ENCODE results near the gene WDR20.
"Not testable (repeated sequence)": the region's sequence is repeated elsewhere in the genome, so short reads cannot be mapped to it uniquely, and the experiment has no call there.

WDR20 gene

GRCh38 chr14:102164965-102165364, 25.3 kb downstream of the WDR20 start:
- Histone ChIP-seq H3K36me3 (ENCODE audit: insufficient read depth, low read length) (peaks cover 11% of the 10 kb centered on the region; the same call in 1 of the 2 replicates), H3F3A (ENCODE audit: low read depth) (no peaks in the 10 kb centered on the region; the same call in 1 of the 2 replicates), H3K4me3 (ENCODE audit: low read length, poor library complexity, severe bottlenecking) (no peak overlapping the region), H4K20me1 (ENCODE audit: insufficient read depth, low read length, poor library complexity, severe bottlenecking) (peaks cover 10% of the 10 kb centered on the region), H3K9me3 (ENCODE audit: insufficient read depth, low read depth, low read length) (no peaks in the 10 kb centered on the region), H2AFZ (ENCODE audit: low read length) (no peak overlapping the region), H3K4me2 (ENCODE audit: low read depth, low read length, poor library complexity, severe bottlenecking) (no peak overlapping the region), H3K27me3 (ENCODE audit: insufficient read depth, low read length, poor library complexity, severe bottlenecking) (no peaks in the 10 kb centered on the region), H3K79me2 (ENCODE audit: insufficient read depth, low read length) (peaks cover 86% of the 10 kb centered on the region), H3K4me1 (ENCODE audit: insufficient read depth, low read length, poor library complexity, severe bottlenecking) (no peaks in the 10 kb centered on the region), H3K9me2 (replicated peaks; ENCODE audit: low read depth, low read length) (no peaks in the 10 kb centered on the region), H3K9ac (ENCODE audit: low read depth, low read length, poor library complexity, severe bottlenecking) (no peak overlapping the region)
- TF ChIP-seq CTCF (conservative IDR thresholded peaks at IDR 0.05; ENCODE audit: low read length) = no peak
- TF ChIP-seq EZH2phosphoT487 (IDR thresholded peaks at IDR 0.05; ENCODE audit: borderline replicate concordance) = no peak

- no peaks in the 10 kb centered on the region for H3K27me3 ChIP-seq (ENCODE audit: insufficient read depth, low read length, poor library complexity, severe bottlenecking)
- H3F3A ChIP-seq (ENCODE audit: low read depth) = no peaks in the 10 kb centered on the region; the same call in 1 of the 2 replicates
- no peak overlapping the region for H3K9ac ChIP-seq (ENCODE audit: low read depth, low read length, poor library complexity, severe bottlenecking)
- no peak for TF ChIP-seq EZH2phosphoT487 (IDR thresholded peaks at IDR 0.05; ENCODE audit: borderline replicate concordance)
- no peak for TF ChIP-seq CTCF (conservative IDR thresholded peaks at IDR 0.05; ENCODE audit: low read length)
- H3K4me3 ChIP-seq (ENCODE audit: low read length, poor library complexity, severe bottlenecking) = no peak overlapping the region
- H3K36me3 ChIP-seq (ENCODE audit: insufficient read depth, low read length) = peaks cover 8% of the 10 kb centered on the region; the same call in 1 of the 2 replicates
- no peak overlapping the region for H3K4me2 ChIP-seq (ENCODE audit: low read depth, low read length, poor library complexity, severe bottlenecking)
- peaks cover 56% of the 10 kb centered on the region for H3K79me2 ChIP-seq (ENCODE audit: insufficient read depth, low read length)
- H3K9me3 ChIP-seq (ENCODE audit: insufficient read depth, low read depth, low read length) = no peaks in the 10 kb centered on the region
- no peaks in the 10 kb centered on the region for H3K9me2 ChIP-seq (replicated peaks; ENCODE audit: low read depth, low read length)
- H2AFZ ChIP-seq (ENCODE audit: low read length) = no peak overlapping the region
- peaks cover 16% of the 10 kb centered on the region for H4K20me1 ChIP-seq (ENCODE audit: insufficient read depth, low read length, poor library complexity, severe bottlenecking)
- no peaks in the 10 kb centered on the region for H3K4me1 ChIP-seq (ENCODE audit: insufficient read depth, low read length, poor library complexity, severe bottlenecking)
These were observed 30.4 kb downstream of the WDR20 start for GRCh38 chr14:102170061-102170460.

DNA sequence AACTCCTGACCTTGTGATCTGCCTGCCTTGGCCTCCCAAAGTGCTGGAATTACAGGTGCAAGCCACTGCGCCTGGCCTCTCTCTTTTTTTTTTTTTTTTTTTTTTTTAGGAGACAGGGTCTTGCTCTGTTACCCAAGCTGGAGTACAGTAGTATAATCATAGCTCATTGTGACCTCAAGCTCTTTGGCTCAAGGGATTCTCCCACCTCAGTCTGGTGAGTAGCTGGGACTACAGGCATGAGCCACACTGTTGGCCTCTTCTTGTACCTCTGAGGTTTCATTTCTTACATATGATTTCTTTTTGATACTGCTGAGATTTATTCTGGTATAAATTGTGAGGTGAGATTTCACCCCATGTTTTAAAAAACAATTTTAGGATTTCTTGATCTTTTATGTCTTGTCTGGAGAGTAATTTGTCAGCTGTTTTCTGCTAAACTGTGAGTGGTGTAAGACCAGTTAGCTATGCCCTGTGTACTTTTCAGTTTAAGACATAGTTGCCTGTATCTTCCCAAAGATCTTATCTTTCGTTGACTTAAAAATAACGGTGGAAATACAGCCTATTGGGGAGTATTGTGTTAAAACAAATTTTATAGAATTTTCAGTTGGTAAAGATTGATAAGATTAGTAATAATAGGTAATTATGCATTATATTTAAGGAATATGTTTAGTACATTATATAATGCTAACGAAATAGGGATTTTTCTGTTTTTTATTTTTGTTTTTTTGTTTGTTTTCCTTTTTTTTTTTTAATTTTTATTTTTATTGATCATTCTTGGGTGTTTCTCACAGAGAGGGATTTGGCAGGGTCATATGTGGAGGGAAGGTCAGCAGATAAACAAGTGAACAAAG, 31.7 kb downstream of the WDR20 start:
- Histone ChIP-seq H3K27me3 (ENCODE audit: insufficient read depth, low read length, poor library complexity, severe bottlenecking) (no peaks in the 10 kb centered on the region), H4K20me1 (ENCODE audit: insufficient read depth, low read length, poor library complexity, severe bottlenecking) (peaks cover 16% of the 10 kb centered on the region), H3K36me3 (ENCODE audit: insufficient read depth, low read length) (peaks cover 8% of the 10 kb centered on the region; the same call in 1 of the 2 replicates), H3K4me2 (ENCODE audit: low read depth, low read length, poor library complexity, severe bottlenecking) (no peak overlapping the region), H3K9ac (ENCODE audit: low read depth, low read length, poor library complexity, severe bottlenecking) (no peak overlapping the region), H2AFZ (ENCODE audit: low read length) (no peak overlapping the region), H3K4me3 (ENCODE audit: low read length, poor library complexity, severe bottlenecking) (no peak overlapping the region), H3F3A (ENCODE audit: low read depth) (no peaks in the 10 kb centered on the region; the same call in 1 of the 2 replicates), H3K9me3 (ENCODE audit: insufficient read depth, low read depth, low read length) (no peaks in the 10 kb centered on the region), H3K9me2 (replicated peaks; ENCODE audit: low read depth, low read length) (no peaks in the 10 kb centered on the region), H3K79me2 (ENCODE audit: insufficient read depth, low read length) (peaks cover 59% of the 10 kb centered on the region), H3K4me1 (ENCODE audit: insufficient read depth, low read length, poor library complexity, severe bottlenecking) (no peaks in the 10 kb centered on the region)
- TF ChIP-seq EZH2phosphoT487 (IDR thresholded peaks at IDR 0.05; ENCODE audit: borderline replicate concordance) = no peak
- no peak for TF ChIP-seq CTCF (conservative IDR thresholded peaks at IDR 0.05; ENCODE audit: low read length)

GRCh38 chr14:102172021-102172272, 32.2 kb downstream of the WDR20 start:
- not testable (repeated sequence) for H3K4me2 ChIP-seq (ENCODE audit: low read depth, low read length, poor library complexity, severe bottlenecking); H3K36me3 ChIP-seq (ENCODE audit: insufficient read depth, low read length); H3K9me2 ChIP-seq (replicated peaks; ENCODE audit: low read depth, low read length); H3F3A ChIP-seq (ENCODE audit: low read depth); H2AFZ ChIP-seq (ENCODE audit: low read length); H3K9me3 ChIP-seq (ENCODE audit: insufficient read depth, low read depth, low read length); H3K4me3 ChIP-seq (ENCODE audit: low read length, poor library complexity, severe bottlenecking); H3K4me1 ChIP-seq (ENCODE audit: insufficient read depth, low read length, poor library complexity, severe bottlenecking); H3K9ac ChIP-seq (ENCODE audit: low read depth, low read length, poor library complexity, severe bottlenecking); H3K27me3 ChIP-seq (ENCODE audit: insufficient read depth, low read length, poor library complexity, severe bottlenecking)
- Histone ChIP-seq H4K20me1 (ENCODE audit: insufficient read depth, low read length, poor library complexity, severe bottlenecking) (peaks cover 16% of the 10 kb centered on the region), H3K79me2 (ENCODE audit: insufficient read depth, low read length) (peaks cover 59% of the 10 kb centered on the region)

GRCh38 chr14:102172721-102173120, 33.0 kb downstream of the WDR20 start:
- not testable (repeated sequence) for H3K4me2 ChIP-seq (ENCODE audit: low read depth, low read length, poor library complexity, severe bottlenecking)
- Histone ChIP-seq H4K20me1 (ENCODE audit: insufficient read depth, low read length, poor library complexity, severe bottlenecking) (peaks cover 18% of the 10 kb centered on the region), H3K79me2 (ENCODE audit: insufficient read depth, low read length) (peaks cover 59% of the 10 kb centered on the region)

More at GRCh38 chr14:102172721-102173120, 33.0 kb downstream of the WDR20 start:
- H3K4me1 ChIP-seq (ENCODE audit: insufficient read depth, low read length, poor library complexity, severe bottlenecking); H3K4me3 ChIP-seq (ENCODE audit: low read length, poor library complexity, severe bottlenecking); H3F3A ChIP-seq (ENCODE audit: low read depth); H3K9me2 ChIP-seq (replicated peaks; ENCODE audit: low read depth, low read length); H2AFZ ChIP-seq (ENCODE audit: low read length); H3K27me3 ChIP-seq (ENCODE audit: insufficient read depth, low read length, poor library complexity, severe bottlenecking); H3K9ac ChIP-seq (ENCODE audit: low read depth, low read length, poor library complexity, severe bottlenecking); H3K36me3 ChIP-seq (ENCODE audit: insufficient read depth, low read length); H3K9me3 ChIP-seq (ENCODE audit: insufficient read depth, low read depth, low read length): not testable (repeated sequence)

Data from Loucy (cell line).